PFSK-1 (cell line): ENCODE results near the gene SPG11.

Experiments
- FOXP2 ChIP-seq: optimal IDR thresholded peaks from 2 replicates; pipeline ENCODE3; 2011; ENCODE audit warnings: borderline replicate concordance, control low read depth, inconsistent platforms; ENCODE audit not compliant: insufficient read depth; ENCODE audit errors: extremely low read length, extremely low read depth
- POLR2AphosphoS5 ChIP-seq: IDR thresholded peaks from 2 replicates; pipeline ENCODE4 v1.6.1; 2012; ENCODE audit warnings: low read depth, mild to moderate bottlenecking, control low read depth, low read length, moderate library complexity
- REST ChIP-seq, 2 experiments: IDR thresholded peaks; 2 replicates each; pipeline versions ENCODE4 v1.6.1 to v1.8.0; 2011 to 2012; ENCODE audit warnings: low read depth in 2 of 2, low read length in 2 of 2, control low read depth in 1 of 2, inconsistent platforms in 1 of 2, mild to moderate bottlenecking in 1 of 2, moderate library complexity in 1 of 2; ENCODE audit not compliant: insufficient read depth in 1 of 2
- SIN3A ChIP-seq: IDR thresholded peaks from 2 replicates; pipeline ENCODE4 v1.6.1; 2012; ENCODE audit warnings: mild to moderate bottlenecking, low read length, moderate library complexity, borderline replicate concordance; ENCODE audit not compliant: insufficient read depth
- TAF1 ChIP-seq: IDR thresholded peaks from 2 replicates; pipeline ENCODE4 v1.6.1; 2012; ENCODE audit warnings: low read length, control low read depth, borderline replicate concordance; ENCODE audit not compliant: insufficient read depth

The SPG11 gene

GRCh38 chr15:44633603-44634002 is 29.9 kb downstream of the SPG11 start:
- TF ChIP-seq FOXP2 (no peak), REST (IDR thresholded peaks at IDR 0.05; ENCODE audit: insufficient read depth in 1 of 2, low read depth in 2 of 2, low read length in 2 of 2) (no peak), SIN3A (no peak), TAF1 (no peak), POLR2AphosphoS5 (no peak)

- TF ChIP-seq REST (IDR thresholded peaks at IDR 0.05; ENCODE audit: insufficient read depth in 1 of 2, low read depth in 2 of 2, low read length in 2 of 2) (no peak), SIN3A (no peak), FOXP2 (no peak), TAF1 (no peak), POLR2AphosphoS5 (no peak)
These were observed 40.3 kb downstream of the SPG11 start for GRCh38 chr15:44623178-44623577.

DNA sequence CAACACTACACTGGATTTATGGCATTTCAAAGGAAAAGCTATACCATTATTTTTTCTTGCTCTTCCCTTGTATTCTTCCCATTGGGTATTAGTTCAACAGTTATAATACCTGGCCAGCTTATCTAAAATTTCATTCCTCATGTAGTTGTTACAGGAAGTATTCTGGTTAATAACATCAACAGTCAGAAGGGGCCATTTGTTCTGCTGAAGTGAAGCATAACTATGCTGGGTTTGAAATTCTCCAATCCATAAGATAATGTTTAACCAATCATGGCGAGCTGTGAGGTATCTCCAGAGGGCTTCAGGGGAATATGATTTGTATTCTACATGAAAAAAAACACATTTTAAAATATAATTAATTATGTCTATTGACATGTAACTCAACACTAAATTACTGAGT is 43.4 kb downstream of the SPG11 start:
- no peak for TF ChIP-seq REST (IDR thresholded peaks at IDR 0.05; ENCODE audit: insufficient read depth in 1 of 2, low read depth in 2 of 2, low read length in 2 of 2)
- no peak for TF ChIP-seq SIN3A
- no peak for TF ChIP-seq FOXP2
- TF ChIP-seq POLR2AphosphoS5 = no peak
- no peak for TF ChIP-seq TAF1

GRCh38 chr15:44616974-44617373 is 46.5 kb downstream of the SPG11 start:
- TF ChIP-seq POLR2AphosphoS5 (no peak), REST (IDR thresholded peaks at IDR 0.05; ENCODE audit: insufficient read depth in 1 of 2, low read depth in 2 of 2, low read length in 2 of 2) (no peak), FOXP2 (no peak), SIN3A (no peak), TAF1 (no peak)

- no peak for TF ChIP-seq POLR2AphosphoS5
- no peak for TF ChIP-seq FOXP2
- no peak for TF ChIP-seq TAF1
- no peak for TF ChIP-seq SIN3A
- TF ChIP-seq REST (IDR thresholded peaks at IDR 0.05; ENCODE audit: insufficient read depth in 1 of 2, low read depth in 2 of 2, low read length in 2 of 2) = no peak
These were observed 56.7 kb downstream of the SPG11 start for GRCh38 chr15:44606740-44607139.
